ENCODE results near the gene PDS5A.

GRCh38 chr4:39936565-39937418 lies 40.9 kb downstream of the PDS5A start:
- TF ChIP-seq, protein P1, sequence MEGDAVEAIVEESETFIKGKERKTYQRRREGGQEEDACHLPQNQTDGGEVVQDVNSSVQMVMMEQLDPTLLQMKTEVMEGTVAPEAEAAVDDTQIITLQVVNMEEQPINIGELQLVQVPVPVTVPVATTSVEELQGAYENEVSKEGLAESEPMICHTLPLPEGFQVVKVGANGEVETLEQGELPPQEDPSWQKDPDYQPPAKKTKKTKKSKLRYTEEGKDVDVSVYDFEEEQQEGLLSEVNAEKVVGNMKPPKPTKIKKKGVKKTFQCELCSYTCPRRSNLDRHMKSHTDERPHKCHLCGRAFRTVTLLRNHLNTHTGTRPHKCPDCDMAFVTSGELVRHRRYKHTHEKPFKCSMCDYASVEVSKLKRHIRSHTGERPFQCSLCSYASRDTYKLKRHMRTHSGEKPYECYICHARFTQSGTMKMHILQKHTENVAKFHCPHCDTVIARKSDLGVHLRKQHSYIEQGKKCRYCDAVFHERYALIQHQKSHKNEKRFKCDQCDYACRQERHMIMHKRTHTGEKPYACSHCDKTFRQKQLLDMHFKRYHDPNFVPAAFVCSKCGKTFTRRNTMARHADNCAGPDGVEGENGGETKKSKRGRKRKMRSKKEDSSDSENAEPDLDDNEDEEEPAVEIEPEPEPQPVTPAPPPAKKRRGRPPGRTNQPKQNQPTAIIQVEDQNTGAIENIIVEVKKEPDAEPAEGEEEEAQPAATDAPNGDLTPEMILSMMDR (conservative IDR thresholded peaks at IDR 0.05 in 1 of 2, IDR thresholded peaks at IDR 0.05 in 1 of 2; ENCODE audit: low read depth in 1 of 2, low read length in 2 of 2): no peak
- TF ChIP-seq EZH2 (IDR thresholded peaks at IDR 0.05; ENCODE audit: low read length, missing control alignments): no peak

All from fibroblast of lung (primary cell).